PC-9 (cell line): ENCODE data around the gene MSMO1. TPM values are rescaled to one million over a fixed set of nuclear protein-coding genes. Genes with fewer than 3 reads are reported as not detected.

Experiments
- BruUV-seq: library from RNA; stranded (reverse); fragments of 400-500 nt; replicated peaks from 2 replicates; lab custom pipeline; 2021; lab: Mats Ljungman, UMichigan
- CTCF ChIA-PET: fragments of 300-600 bp; sonication (Branson Sonifier 250); formaldehyde crosslinking; loops from one replicate; lab custom pipeline; 2022; ENCODE audit warnings: antibody characterized with exemption; lab: Charles Lee
- POLR2A ChIA-PET: fragments of 300-600 bp; sonication (Branson Sonifier 250); formaldehyde crosslinking; loops from one replicate; lab custom pipeline; 2022; ENCODE audit warnings: antibody characterized with exemption; ENCODE audit not compliant: unreplicated experiment; lab: Charles Lee
- DNase-seq, 2 experiments: peaks; one replicate each; pipeline versions ENCODE4 v3.0.0 to v3.0.0-alpha.2; 2015 to 2022; ENCODE audit warnings: mixed read lengths in 1 of 2
- H2AFZ ChIP-seq: fragments of 200-600 bp; sonication (generic); 2 replicates; pipeline ENCODE4 v1.8.1; 2017; ENCODE audit warnings: antibody characterized with exemption
- H3F3A ChIP-seq: fragments of 200-600 bp; sonication (generic); 2 replicates; pipeline ENCODE4 v1.8.1; 2017; ENCODE audit warnings: antibody characterized with exemption, mild to moderate bottlenecking, low read depth; ENCODE audit not compliant: insufficient read depth
- H3K27ac ChIP-seq: fragments of 200-600 bp; sonication (generic); 2 replicates; pipeline ENCODE4 v1.6.1; 2016; ENCODE audit warnings: mixed run types
- H3K27me3 ChIP-seq: fragments of 200-600 bp; sonication (generic); 2 replicates; pipeline ENCODE4 v1.6.1; 2016; ENCODE audit warnings: low read depth, mixed run types; ENCODE audit not compliant: insufficient read depth
- H3K36me3 ChIP-seq: fragments of 200-600 bp; sonication (generic); 2 replicates; pipeline ENCODE4 v1.6.1; 2016; ENCODE audit warnings: low read depth, mixed run types
- H3K4me1 ChIP-seq: fragments of 200-600 bp; sonication (generic); replicated peaks from 2 replicates; pipeline ENCODE4 v1.6.1; 2016; ENCODE audit warnings: mixed run types; ENCODE audit not compliant: insufficient read depth
- H3K4me2 ChIP-seq: fragments of 200-600 bp; sonication (generic); 2 replicates; pipeline ENCODE4 v1.6.1; 2017; ENCODE audit warnings: mixed run types
- H3K4me3 ChIP-seq: fragments of 200-600 bp; sonication (generic); 2 replicates; pipeline ENCODE4 v1.6.1; 2016; ENCODE audit warnings: mixed run types
- H3K79me2 ChIP-seq: fragments of 200-600 bp; sonication (generic); 2 replicates; pipeline ENCODE4 v1.6.1; 2017; ENCODE audit warnings: low read depth, mixed run types
- H3K9me2 ChIP-seq: fragments of 200-600 bp; sonication (generic); 2 replicates; pipeline ENCODE4 v1.8.1; 2017; ENCODE audit warnings: mild to moderate bottlenecking; ENCODE audit not compliant: insufficient read depth
- H3K9me3 ChIP-seq: fragments of 200-600 bp; sonication (generic); 2 replicates; pipeline ENCODE4 v1.8.1; 2016; ENCODE audit warnings: low read depth; ENCODE audit not compliant: insufficient read depth
- H4K20me1 ChIP-seq: fragments of 200-600 bp; sonication (generic); 2 replicates; pipeline ENCODE4 v1.8.1; 2017; ENCODE audit not compliant: insufficient read depth
- EZH2 ChIP-seq: fragments of 200-600 bp; sonication (generic); IDR thresholded peaks from 2 replicates; pipeline ENCODE4 v1.8.0; 2017; ENCODE audit warnings: antibody characterized with exemption, low read depth
- intact Hi-C: fragments of 100-400 bp; cut with micrococcal nuclease; formaldehyde crosslinking; loops from one replicate; pipeline ENCODE4 v1.10.0; 2022; ENCODE audit not compliant: unreplicated experiment
- microRNA-seq: library from miRNA; unstranded; fragments of <30 nt; microRNA quantifications from one replicate; pipeline ENCODE4 v1.2.0, GENCODE V29; 2021; ENCODE audit warnings: borderline number of aligned reads, borderline replicate concordance
- total RNA-seq: library from RNA; stranded (reverse); gene quantifications from 2 replicates; pipeline ENCODE4 v1.2.3, GENCODE V29; 2021
- TF ChIP-seq, protein P1 (sequence below): fragments of 200-600 bp; sonication (generic); conservative IDR thresholded peaks from 2 replicates; pipeline ENCODE4 v1.6.1; 2017; ENCODE audit warnings: mixed run types, antibody characterized with exemption, mild to moderate bottlenecking, moderate library complexity

Gene MSMO1
- total RNA-seq, 1 experiment from 2014 or later = 117 TPM

DNA sequence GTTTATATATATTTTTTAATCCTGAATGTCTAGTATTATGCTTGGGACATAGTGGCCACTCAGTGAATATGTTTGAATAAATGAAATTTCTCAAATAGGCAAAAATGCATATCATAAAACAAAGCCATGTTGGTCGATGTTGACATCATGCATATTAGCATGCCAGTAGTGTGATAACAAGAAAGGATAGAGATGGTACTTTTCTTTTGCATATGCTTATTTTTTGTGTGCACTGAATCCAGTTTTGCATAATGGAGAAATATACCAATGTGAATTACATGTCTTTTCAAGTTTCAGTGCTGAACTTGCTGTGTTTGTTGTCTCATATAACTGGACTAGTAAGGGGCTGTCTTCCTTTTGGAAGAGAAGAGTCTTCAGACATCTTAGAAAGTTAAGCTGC, 58.9 kb downstream of the MSMO1 start:
- no peak for DNase-seq
- Histone ChIP-seq H3K4me2 (no peak overlapping the region), H3K4me1 (no peaks in the 10 kb centered on the region), H3K36me3 (no peaks in the 10 kb centered on the region), H4K20me1 (no peaks in the 10 kb centered on the region), H2AFZ (no peak overlapping the region), H3K4me3 (no peak overlapping the region), H3F3A (no peaks in the 10 kb centered on the region), H3K79me2 (no peaks in the 10 kb centered on the region), H3K9me2 (no peaks in the 10 kb centered on the region), H3K27ac (no peak overlapping the region), H3K9me3 (no peaks in the 10 kb centered on the region), H3K27me3 (no peaks in the 10 kb centered on the region)
- TF ChIP-seq EZH2 = no peak
- TF ChIP-seq, protein P1, sequence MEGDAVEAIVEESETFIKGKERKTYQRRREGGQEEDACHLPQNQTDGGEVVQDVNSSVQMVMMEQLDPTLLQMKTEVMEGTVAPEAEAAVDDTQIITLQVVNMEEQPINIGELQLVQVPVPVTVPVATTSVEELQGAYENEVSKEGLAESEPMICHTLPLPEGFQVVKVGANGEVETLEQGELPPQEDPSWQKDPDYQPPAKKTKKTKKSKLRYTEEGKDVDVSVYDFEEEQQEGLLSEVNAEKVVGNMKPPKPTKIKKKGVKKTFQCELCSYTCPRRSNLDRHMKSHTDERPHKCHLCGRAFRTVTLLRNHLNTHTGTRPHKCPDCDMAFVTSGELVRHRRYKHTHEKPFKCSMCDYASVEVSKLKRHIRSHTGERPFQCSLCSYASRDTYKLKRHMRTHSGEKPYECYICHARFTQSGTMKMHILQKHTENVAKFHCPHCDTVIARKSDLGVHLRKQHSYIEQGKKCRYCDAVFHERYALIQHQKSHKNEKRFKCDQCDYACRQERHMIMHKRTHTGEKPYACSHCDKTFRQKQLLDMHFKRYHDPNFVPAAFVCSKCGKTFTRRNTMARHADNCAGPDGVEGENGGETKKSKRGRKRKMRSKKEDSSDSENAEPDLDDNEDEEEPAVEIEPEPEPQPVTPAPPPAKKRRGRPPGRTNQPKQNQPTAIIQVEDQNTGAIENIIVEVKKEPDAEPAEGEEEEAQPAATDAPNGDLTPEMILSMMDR = no peak
- no TSS peak for BruUV-seq
- CTCF ChIA-PET = interaction anchor here (0.6 kb wide), 1 partner anchor 1276 kb away, joined by 4 read pairs; no protein-coding TSS in a partner anchor
- POLR2A ChIA-PET = no interaction called here
- intact Hi-C loops = no loop called here

DNA sequence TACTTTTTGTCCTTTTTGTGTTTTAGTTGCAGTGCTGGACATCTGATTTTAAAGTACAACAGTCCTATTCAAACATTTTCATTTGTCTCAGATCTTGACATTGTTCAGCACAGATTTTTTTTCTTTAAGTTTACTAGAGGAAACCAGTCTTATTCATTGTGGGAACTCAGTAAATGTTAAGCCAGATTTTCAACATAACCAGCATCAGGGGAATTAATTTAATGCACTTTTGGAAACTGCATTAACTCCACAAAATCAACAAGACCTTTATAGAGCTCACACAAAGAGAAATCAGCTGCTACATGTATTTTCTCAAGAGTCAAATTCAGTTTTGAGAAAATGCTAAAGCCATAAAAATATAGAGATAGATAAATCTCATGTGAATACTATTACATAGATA, 61.3 kb downstream of the MSMO1 start:
- H2AFZ ChIP-seq = no peak overlapping the region
- CTCF ChIA-PET = no interaction called here
- intact Hi-C loops = no loop called here
- no peaks in the 10 kb centered on the region for H3K36me3 ChIP-seq
- no peaks in the 10 kb centered on the region for H3K9me2 ChIP-seq
- no peak overlapping the region for H3K4me2 ChIP-seq
- no peak for DNase-seq
- TF ChIP-seq, protein P1 = no peak
- no peak for TF ChIP-seq EZH2
- H3K27me3 ChIP-seq = no peaks in the 10 kb centered on the region
- H3K27ac ChIP-seq = no peak overlapping the region
- POLR2A ChIA-PET = interaction anchor here (0.6 kb wide), 1 partner anchor 774 kb away, joined by 4 read pairs; no protein-coding TSS in a partner anchor
- H3K4me1 ChIP-seq = no peaks in the 10 kb centered on the region
- no peaks in the 10 kb centered on the region for H3K79me2 ChIP-seq
- no peaks in the 10 kb centered on the region for H3K9me3 ChIP-seq
- no peaks in the 10 kb centered on the region for H3F3A ChIP-seq
- BruUV-seq = no TSS peak
- H3K4me3 ChIP-seq = no peak overlapping the region
- no peaks in the 10 kb centered on the region for H4K20me1 ChIP-seq

Small RNA genes within 50 kb of the gene (microRNA-seq; reads per million reads assigned to microRNA genes)
- gene MIR578 = not detected

Other genes starting within 250 kb of the MSMO1 start
- 11.5 and 16.8 TPM in 2 replicates for gene TMEM192, start 214.8 kb upstream of the MSMO1 start, total RNA-seq
- gene KLHL2, start 120.1 kb upstream of the MSMO1 start, total RNA-seq = 26.4 and 27.2 TPM in 2 replicates
- 1.3 and 1.4 TPM in 2 replicates for gene CPE, start 51.3 kb downstream of the MSMO1 start, total RNA-seq